GM21723 (cell line): ENCODE measurements around the gene BHLHE40.
A peak's percentile ranks its signal among the peaks of the same experiment; 100 is the strongest.

Experiments
- ATAC-seq: cut with Tn5 transposase; IDR thresholded peaks from one replicate; pipeline ENCODE4 v1.9.1; 2021; ENCODE audit warnings: mild to moderate bottlenecking, moderate library complexity; ENCODE audit not compliant: unreplicated experiment

Gene BHLHE40

GRCh38 chr3:4982773-4983738 is 3.8 kb downstream of the BHLHE40 start:
- ATAC-seq: no peak

GRCh38 chr3:4983739-4984510 is 4.7 kb downstream of the BHLHE40 start:
- peak; percentile 49 for ATAC-seq

GRCh38 chr3:4984511-4984864 is 5.3 kb downstream of the BHLHE40 start:
- no peak for ATAC-seq

GRCh38 chr3:4985330-4986174 is 6.3 kb downstream of the BHLHE40 start:
- ATAC-seq: no peak

- peak; percentile 32 for ATAC-seq
These were observed 7.0 kb downstream of the BHLHE40 start for GRCh38 chr3:4986175-4986781.

- peak; percentile 67 for ATAC-seq
These were observed 7.7 kb downstream of the BHLHE40 start for GRCh38 chr3:4986782-4987537.

- no peak for ATAC-seq
These were observed 8.5 kb downstream of the BHLHE40 start for GRCh38 chr3:4987538-4988296.

GRCh38 chr3:4988983-4989834 is 10.0 kb downstream of the BHLHE40 start:
- ATAC-seq: no peak

GRCh38 chr3:4990069-4990468 is 10.8 kb downstream of the BHLHE40 start:
- ATAC-seq: no peak

- ATAC-seq: no peak
These were observed 12.9 kb downstream of the BHLHE40 start for GRCh38 chr3:4992118-4992517.

GRCh38 chr3:4993276-4994143 is 14.3 kb downstream of the BHLHE40 start:
- ATAC-seq: no peak

GRCh38 chr3:4994144-4994730 is 15.0 kb downstream of the BHLHE40 start:
- no peak for ATAC-seq

GRCh38 chr3:4994823-4995499 is 15.7 kb downstream of the BHLHE40 start:
- peak; percentile 53 for ATAC-seq

- ATAC-seq: no peak
These were observed 16.3 kb downstream of the BHLHE40 start for GRCh38 chr3:4995500-4996053.

GRCh38 chr3:4996223-4996765 is 17.1 kb downstream of the BHLHE40 start:
- no peak for ATAC-seq
